Activated CD8-positive, alpha-beta memory T cell treated with anti-CD3 and anti-CD28 coated beads for 24 hours (primary cell): ENCODE results near the gene RBMY1A1.
"Not testable (repeated sequence)": the region's sequence is repeated elsewhere in the genome, so short reads cannot be mapped to it uniquely, and the experiment has no call there.

Experiments
- DNase-seq: peaks from one replicate; pipeline ENCODE4 v3.0.0-alpha.2; 2020

The RBMY1A1 gene

GRCh38 chrY:21534579-21534978 lies at the start of gene RBMY1A1:
Gene RBMY1A1, plus strand, starts transcription at chrY:21534879. Its CDS starts 2,013 bp downstream, at chrY:21536892.
- DNase-seq = not testable (repeated sequence)

DNA sequence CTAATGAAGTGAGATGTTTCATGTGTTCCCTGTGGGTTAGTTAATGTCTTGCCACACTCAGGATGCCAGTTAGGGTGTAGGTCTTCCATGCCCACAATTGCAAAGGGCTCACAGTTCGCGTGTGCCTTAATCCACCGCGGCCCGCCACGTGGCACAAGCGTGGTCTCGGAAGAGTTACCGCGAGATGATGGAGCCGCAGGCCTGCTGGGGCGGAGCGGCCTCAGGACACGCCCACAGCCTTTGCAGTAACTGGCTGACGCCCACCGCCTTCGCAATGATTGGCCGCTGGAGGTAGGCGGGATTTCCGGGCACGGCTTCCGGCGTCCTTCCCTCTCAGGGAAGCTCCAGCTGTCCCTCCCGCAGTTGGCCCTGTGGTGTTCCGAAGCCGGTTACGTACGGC lies 23.6 kb upstream of the RBMY1A1 start, which contains the start of gene RBMY1B:
Gene RBMY1B (plus strand): TSS at position 301 of the 400 bp plus-strand sequence. CDS start 2,013 bp downstream, outside the sequence.
- DNase-seq = not testable (repeated sequence)

- DNase-seq = not testable (repeated sequence)
Observed at GRCh38 chrY:21559316-21559984, 24.8 kb downstream of the RBMY1A1 start.

DNA sequence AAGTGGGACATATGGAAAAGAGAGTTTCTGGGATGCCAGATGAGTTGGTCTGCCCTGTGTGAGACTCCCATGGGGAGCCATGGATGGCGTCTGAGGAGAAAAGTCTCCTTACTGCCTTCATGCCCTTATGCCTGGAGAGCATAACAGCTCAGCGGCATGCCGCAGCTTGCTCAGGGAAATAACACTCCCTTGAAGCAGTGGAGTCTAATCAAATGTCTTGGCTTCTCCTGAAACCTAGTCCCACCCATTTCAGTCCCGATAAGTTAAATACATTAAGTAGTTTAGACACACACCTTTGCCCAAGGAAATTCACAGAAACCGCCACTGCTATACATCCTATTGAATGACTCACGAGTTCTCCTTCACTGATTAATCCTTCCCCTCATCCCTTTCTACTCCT lies 50.8 kb downstream of the RBMY1A1 start:
- DNase-seq = no peak

DNA sequence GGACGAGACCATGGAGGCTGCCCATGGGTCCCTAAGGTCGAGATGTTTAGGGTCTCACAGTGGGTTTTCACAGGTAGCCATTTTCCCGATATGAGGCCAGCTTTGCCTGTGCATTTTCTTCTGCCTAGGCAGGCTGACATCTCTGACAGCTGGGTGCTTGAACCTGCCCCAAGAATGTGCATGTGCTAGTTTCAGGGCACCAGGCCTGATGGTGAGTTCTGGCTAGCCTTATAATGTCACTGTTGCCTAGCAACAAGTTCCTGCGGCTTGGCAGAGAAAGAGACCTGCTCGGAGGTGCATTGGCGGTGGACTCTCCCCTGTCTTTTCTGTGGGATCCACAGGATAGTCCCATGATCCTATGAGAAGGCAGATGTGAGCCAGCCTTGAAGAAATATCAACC lies 51.8 kb downstream of the RBMY1A1 start:
- DNase-seq = not testable (repeated sequence)

GRCh38 chrY:21592059-21592458 lies 57.4 kb downstream of the RBMY1A1 start:
- DNase-seq = no peak

DNA sequence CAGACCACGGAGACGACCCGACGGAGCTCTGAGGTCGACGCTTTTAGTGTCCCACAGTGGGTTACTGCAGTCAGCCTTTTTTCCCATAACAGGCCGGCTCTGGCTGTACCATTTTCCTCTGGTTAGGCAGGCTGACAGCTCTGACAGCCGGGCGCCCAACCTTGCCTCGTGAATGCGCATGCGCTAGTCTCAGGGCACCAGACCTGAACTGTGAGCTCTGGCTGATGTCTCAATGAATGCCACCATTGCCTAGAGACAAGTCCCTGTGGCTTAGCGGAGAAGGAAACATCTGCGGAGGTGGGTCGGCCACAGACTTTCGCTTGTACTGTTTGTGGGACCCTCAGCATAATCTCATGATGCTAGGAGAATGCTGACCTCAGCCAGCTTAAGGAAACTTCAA lies 61.6 kb downstream of the RBMY1A1 start:
- DNase-seq = not testable (repeated sequence)
